ENCODE results near the gene PIGN. TPM values are rescaled to one million over a fixed set of nuclear protein-coding genes. Genes with fewer than 3 reads are reported as not detected.
"Not testable (repeated sequence)": the region's sequence is repeated elsewhere in the genome, so short reads cannot be mapped to it uniquely, and the experiment has no call there.

PIGN gene
- total RNA-seq, 1 experiment from 2014 or later = 30.8 TPM

DNA sequence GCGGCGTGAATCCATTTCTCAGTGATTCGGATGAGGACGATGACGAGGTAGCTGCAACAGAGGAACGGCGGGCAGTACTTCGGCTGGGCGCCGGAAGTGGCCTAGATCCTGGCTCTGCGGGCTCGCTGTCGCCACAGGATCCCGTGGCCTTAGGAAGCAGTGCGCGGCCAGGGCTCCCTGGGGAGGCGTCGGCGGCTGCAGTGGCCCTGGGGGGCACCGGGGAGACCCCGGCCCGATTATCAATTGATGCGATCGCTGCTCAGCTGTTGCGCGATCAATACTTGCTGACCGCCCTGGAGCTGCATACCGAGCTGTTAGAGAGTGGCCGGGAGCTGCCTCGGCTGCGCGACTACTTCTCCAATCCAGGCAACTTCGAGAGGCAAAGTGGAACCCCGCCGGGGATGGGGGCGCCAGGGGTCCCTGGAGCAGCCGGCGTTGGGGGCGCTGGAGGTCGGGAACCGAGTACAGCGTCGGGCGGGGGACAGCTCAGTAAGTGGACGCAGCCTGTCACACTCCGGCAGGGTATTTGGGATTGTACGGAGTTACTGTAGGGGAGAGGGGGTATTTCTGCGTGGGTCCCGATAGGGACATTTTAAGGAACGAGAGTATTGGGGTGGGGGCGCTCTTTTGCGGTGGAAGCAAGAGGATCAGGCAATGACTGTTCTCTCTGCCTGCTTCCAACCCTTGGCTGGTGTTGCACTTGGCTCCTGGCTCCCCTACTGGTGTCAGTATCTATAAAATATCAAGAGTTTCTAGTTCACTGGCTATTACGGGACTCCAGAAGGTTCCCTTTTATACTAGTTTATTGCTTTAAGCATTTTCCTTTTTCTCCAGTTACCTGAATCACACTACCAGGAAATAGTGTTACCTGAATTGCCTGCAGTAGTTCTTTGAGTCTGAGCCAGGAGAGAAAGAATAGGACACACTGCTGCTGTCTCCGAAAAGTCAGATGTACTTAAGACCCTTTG is 971 bp upstream of the PIGN start:
- DNase-seq (ENCODE audit: low spot score) = peak; percentile 39
- in situ Hi-C loops (cut with HindIII; ENCODE audit: low sequenced_read_pairs) = no loop called here

DNA sequence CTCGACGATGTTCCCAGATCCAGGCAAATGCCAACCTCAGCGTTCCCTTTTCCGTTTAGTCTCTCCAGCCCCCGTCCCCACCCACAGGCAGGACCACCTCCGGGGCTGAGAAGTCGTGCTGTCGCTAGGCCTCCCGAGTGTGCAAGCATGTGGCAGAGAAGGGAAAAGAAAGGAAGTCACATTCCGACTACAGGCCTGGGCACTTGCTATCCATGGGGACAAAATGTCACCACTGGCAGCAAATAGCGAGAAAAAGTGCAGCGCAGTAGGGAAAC is 420 bp downstream of the PIGN start:
- in situ Hi-C loops (cut with HindIII; ENCODE audit: low sequenced_read_pairs) = no loop called here

DNA sequence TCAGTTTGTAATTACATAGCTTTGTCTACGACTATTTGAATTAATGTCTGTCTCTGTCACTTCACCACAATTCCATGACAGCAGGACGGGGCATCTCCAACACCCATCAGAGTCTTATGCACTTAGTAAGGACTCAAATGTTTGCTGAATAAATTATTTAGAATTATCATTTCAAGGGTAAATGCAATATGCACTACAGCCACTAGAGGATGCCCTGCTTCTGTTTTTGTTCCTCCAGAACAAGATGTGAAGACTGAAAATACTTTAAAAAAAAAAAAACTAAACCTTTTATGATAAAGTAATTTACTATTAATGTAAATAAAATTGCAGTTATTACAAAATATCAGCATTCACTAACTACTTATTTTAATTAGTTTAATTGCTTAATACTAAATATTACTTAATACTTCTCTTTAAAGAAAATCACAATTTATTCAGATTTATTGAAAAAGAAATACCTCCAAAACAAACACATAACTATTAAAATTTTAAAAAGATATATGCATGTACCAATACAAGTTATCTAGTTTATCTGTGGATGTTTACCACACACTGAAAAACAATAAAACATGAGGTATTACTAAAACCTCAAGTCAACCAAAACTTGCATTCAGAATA is 3.2 kb downstream of the PIGN start:
- peak; percentile 63 for DNase-seq (ENCODE audit: low spot score)
- in situ Hi-C loops (cut with HindIII; ENCODE audit: low sequenced_read_pairs) = no loop called here

More for the DNA sequence above, 420 bp downstream of the PIGN start:
- no peak for DNase-seq (ENCODE audit: low spot score)

DNA sequence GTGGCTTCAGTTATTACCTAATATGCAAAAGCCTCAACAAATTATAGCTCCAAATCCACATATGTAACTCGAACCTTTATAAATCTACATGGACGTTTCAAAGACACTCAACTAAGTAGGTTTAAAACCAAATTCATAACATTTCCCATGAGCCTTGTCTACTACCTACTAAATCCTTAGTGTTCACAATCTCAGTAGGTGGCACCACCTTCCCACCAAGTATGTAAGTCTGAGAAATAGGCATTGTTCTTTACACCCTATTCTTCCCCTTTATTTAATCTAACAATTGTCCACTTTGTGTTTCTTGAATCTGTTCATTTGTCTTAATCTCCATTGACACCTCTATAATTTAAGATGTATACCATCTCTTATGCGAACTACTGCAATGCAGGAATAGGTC is 4.6 kb downstream of the PIGN start:
- in situ Hi-C loops (cut with HindIII; ENCODE audit: low sequenced_read_pairs) = no loop called here
- DNase-seq (ENCODE audit: low spot score) = no peak

DNA sequence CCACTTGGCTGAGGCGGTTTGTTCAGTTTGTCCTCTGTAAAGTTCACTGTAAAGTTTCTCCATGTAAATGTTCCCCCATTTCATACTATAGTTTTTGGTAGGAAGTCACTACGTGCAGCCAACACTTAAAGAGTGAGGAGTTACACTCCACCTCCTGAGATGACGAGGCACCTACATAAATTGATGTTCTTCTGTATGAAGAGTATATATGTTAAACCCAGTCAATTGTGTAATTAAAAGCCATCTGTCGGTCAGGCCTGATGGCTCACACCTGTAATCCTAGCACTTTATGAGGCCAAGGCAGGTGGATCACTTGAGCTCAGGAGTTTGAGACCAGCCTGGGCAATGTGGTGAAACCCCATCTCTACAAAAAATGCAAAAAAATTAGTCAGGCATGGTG is 7.6 kb downstream of the PIGN start:
- in situ Hi-C loops (cut with HindIII; ENCODE audit: low sequenced_read_pairs) = no loop called here
- DNase-seq (ENCODE audit: low spot score) = no peak

DNA sequence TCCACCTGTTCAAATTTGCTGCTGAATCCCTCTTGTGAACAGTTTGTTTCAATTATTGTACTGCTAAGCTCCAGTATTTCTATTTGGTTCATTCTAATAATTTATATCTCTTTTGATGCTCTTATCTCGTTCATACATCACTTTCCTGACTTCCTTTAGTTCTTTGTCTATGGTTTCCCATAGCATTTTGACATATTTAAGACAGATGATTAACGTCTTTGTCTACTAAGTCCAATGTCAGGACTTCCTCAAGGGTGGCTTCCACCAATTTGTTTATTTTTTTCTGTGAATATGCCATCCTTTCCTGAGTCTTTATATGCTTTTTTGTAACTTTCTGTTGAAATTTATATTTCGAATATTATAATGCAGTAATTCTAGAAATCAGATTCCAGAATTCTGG is 9.6 kb downstream of the PIGN start:
- no peak for DNase-seq (ENCODE audit: low spot score)
- in situ Hi-C loops (cut with HindIII; ENCODE audit: low sequenced_read_pairs) = no loop called here

DNA sequence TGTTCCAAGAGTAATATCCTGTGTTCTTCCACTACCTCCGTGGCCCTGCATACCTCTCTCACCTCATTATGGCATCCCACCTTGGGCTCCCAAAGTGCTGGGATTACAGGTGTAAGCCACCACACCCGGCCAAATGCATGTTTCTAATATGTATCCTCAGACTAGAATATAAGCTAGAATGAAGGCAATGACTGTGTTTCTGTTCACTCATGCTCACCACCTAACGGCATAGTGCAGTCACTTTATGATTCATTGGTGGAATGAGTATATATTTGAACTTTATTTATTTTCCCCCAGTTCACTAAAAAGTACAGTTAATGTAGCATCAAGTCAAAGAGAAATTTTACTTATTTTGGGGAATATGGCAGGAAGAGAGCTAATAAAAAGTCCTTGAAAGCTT is 11.3 kb downstream of the PIGN start:
- no peak for DNase-seq (ENCODE audit: low spot score)
- in situ Hi-C loops (cut with HindIII; ENCODE audit: low sequenced_read_pairs) = no loop called here

DNA sequence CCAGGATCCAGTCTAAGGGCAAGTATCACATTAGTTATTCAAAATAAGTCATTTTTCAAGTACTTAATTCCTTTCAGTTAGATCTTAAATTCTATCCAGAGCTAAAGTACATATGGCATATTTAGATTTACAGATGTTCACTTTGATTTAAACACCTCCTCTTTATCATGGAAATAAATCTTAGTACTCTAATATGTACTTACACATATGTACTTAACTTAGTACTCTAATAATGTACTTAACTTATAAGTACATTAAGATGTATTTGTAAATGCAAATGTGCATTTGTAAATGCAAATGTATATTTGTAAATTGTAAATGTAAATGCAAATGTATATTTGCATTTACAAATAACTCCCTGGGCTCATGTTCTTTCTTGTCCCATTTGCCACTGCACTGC is 14.6 kb downstream of the PIGN start:
- no peak for DNase-seq (ENCODE audit: low spot score)
- in situ Hi-C loops (cut with HindIII; ENCODE audit: low sequenced_read_pairs) = no loop called here

DNA sequence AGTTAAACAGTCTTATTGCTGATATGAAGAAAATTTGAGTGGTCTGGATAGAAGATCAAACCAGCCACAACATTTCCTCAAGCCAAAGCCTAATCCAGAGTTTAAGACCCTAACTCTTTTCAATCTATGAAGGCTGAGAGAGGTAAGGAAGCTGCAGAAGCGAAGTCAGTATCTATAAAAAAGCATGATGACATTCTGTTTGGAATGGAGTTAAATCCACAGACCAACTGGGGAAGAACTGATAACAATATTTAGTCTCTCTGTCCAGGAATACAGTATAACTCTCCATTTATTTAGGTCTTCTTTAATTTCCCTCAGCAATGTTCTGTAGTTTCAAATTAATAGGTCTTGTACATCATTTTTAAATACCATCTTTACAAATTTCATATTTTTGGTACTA is 16.0 kb downstream of the PIGN start:
- DNase-seq (ENCODE audit: low spot score) = no peak
- in situ Hi-C loops (cut with HindIII; ENCODE audit: low sequenced_read_pairs) = no loop called here

DNA sequence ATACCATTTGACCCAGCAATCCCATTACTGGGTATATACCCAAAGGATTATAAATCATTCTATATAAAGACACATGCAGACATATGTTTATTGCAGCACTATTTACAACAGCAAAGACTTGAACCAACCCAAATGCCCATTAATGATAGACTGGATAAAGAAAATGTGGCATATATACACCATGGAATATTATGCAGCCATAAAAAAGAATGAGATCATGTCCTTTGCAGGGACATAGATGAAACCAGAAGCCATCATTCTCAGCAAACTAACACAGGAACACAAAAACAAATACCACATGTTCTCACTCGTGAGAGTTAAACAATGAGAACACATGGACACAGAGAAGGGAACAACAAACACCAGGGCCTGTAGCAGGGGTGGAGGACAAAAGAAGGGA is 20.3 kb downstream of the PIGN start:
- DNase-seq (ENCODE audit: low spot score); in situ Hi-C loops (cut with HindIII; ENCODE audit: low sequenced_read_pairs): not testable (repeated sequence)

DNA sequence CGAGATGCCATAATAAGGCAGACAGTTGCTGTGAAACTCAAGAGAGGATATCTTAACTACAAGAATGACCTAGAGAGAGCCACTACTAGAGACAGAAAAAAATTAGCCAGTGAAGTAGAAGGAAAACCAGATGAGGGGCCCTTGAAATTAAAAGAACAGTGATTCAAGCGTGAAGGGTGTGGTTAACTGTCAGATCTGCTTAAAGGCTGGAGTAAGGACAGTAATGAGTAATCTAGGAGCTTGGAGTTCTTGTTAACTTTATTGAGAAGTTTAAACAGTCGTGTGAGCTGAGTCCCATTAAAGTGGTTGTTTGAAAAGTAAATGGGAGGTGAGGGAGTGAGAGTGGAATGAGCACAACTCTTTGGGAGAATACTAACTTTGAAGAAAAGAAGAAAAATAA is 21.3 kb downstream of the PIGN start:
- DNase-seq (ENCODE audit: low spot score) = no peak
- in situ Hi-C loops (cut with HindIII; ENCODE audit: low sequenced_read_pairs) = no loop called here

DNA sequence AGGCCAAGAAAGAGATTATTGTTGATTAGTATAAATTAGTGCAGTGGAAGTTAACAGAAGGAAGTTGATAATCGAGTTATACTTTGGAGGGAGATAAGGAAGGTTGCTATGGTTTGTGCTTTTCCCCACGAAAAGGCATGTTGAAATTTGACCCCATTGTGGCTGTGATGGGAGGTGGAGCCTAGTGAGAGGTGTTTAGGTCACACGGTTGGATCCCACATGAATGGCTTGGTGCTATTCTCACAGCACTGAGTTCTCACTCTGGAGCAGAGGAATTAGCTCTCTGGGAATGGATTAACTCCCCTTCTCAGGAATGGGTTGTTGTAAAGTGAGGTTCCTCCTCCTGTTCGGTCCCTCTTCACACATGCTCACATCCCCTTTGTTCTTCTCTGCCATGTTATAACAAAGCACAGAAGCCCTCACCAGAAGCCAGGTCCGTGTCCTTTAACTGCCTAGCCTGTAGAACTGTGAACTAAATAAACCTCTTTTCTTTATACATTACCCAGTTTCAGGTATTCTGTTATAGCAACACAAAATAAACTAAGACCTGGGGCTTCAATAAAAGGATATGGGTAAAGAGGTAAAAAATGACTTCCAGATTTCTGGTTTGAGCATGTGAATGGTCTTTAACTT is 21.9 kb downstream of the PIGN start:
- in situ Hi-C loops (cut with HindIII; ENCODE audit: low sequenced_read_pairs) = no loop called here
- DNase-seq (ENCODE audit: low spot score) = no peak

DNA sequence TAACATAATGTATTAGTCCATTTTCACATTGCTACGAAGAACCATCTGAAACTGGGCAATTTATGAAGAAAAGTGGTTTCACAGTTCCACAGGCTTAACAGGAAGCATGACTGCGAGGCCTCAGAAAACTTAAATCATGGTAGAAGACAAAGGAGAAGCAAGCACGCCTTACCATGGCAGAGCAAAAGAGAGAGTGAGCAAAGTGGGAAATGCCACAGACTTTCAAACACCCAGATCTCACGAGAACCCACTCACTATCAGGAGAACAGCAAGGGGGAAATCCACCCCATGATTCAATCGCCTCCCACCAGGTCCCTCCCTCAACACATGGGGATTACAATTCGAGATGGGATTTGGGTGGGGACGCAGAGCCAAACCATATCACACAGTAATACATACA is 22.5 kb downstream of the PIGN start:
- no peak for DNase-seq (ENCODE audit: low spot score)
- in situ Hi-C loops (cut with HindIII; ENCODE audit: low sequenced_read_pairs) = no loop called here

DNA sequence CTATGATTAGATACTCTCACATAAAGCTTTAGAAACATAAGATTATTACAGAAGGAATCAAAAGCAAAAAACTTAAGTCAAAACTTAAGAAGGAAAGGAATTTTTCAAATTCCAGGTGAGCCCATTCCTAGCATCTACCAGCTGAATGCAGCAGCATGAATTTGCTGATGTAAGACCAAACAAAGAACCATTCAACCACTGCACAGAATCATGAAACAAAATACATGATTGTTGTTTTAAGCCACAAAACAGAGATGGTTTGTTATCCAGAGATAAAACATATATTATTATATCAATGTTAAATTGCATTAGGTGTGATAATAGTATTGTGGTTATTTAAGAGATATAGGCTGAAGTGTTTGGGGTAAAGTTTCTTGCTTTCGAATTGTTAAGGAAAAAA is 29.0 kb downstream of the PIGN start:
- in situ Hi-C loops (cut with HindIII; ENCODE audit: low sequenced_read_pairs) = no loop called here
- no peak for DNase-seq (ENCODE audit: low spot score)

DNA sequence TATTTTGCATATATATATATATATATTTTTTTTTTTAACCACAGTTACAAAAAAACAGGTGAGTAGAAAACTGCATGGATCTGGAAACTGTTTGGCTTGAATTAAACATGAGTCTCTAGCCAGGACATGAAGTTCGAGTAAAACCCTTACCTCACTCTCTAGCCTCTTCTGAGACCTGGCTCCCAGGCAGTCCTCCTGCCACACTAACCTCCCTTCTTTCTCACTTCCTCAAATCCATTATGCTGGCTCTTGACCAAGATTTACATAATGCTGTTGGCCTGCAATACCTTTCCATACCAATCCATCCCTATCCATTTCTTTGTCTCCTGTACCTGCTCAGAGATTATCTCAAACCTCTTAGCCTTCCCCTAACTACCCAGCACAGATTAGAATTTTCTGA is 34.0 kb downstream of the PIGN start:
- no peak for DNase-seq (ENCODE audit: low spot score)
- in situ Hi-C loops (cut with HindIII; ENCODE audit: low sequenced_read_pairs) = no loop called here

DNA sequence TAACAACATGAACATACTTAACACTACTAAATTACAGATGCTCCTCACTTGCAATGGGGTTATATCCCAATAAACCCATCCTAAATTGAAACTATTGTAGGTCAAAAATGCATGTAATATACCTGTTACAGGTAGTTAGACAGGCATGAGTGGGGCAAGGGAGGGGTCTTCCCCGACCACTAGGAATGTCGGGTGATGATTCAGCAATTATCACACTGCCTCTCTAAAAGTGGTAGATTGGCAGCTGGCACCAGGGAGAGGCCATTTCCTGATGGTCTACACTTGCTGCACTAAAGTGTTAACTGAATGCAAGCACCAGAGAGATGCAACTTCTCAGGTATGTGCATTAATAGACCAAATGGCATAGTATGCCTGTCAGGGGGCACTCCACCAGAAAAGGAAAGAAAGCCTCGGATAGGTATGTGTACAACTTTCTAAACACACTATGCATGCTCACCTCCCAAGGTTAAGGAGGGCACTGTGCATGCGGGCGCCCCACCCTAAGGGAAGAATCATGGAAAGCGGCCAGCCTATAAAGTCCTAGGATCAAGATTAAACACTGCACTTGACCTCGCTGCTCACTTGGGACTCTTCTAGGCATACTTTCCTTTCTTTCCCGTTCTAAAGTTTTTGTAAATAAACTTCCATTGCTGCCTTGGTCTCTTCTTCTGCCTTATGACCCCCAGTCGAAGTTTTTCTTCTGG is 35.6 kb downstream of the PIGN start:
- in situ Hi-C loops (cut with HindIII; ENCODE audit: low sequenced_read_pairs) = no loop called here
- no peak for DNase-seq (ENCODE audit: low spot score)

DNA sequence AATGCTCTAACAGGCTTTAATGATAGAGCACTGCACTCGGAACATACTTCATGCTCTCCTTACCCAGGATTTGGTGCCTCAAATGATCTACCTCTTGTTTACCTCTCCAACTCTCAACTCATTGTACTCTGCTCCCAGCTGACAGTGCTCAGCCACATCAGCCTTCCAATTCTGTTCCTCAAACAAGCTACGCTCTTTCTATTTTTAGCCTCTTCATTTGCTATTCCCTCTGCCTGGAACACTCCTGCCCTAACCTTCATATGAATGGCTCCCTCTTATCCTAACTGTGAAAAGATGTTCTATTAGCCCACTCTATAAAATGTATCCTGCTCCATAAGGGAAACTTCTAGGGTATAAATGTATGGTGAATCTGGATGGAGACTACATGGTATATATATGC is 42.5 kb downstream of the PIGN start:
- no peak for DNase-seq (ENCODE audit: low spot score)
- in situ Hi-C loops (cut with HindIII; ENCODE audit: low sequenced_read_pairs) = no loop called here

DNA sequence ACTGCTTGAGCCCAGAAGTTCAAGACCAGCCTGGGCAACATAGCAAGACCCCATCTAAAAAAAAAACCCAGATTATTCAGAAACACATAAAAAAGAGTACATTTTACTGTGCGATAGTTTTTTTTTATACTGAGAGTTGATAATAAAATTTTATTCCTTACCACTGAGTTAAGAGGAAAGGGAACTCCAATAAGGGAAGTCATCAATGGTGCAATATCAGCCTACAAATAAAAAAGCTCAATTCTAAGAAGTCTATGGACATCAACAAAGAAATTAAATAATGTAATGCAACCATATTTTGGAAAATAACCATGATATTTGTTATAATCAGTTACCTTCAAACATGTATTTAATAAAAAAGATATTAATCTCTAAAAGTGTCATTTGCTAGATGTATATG is 46.6 kb downstream of the PIGN start:
- in situ Hi-C loops (cut with HindIII; ENCODE audit: low sequenced_read_pairs) = no loop called here
- DNase-seq (ENCODE audit: low spot score) = no peak

DNA sequence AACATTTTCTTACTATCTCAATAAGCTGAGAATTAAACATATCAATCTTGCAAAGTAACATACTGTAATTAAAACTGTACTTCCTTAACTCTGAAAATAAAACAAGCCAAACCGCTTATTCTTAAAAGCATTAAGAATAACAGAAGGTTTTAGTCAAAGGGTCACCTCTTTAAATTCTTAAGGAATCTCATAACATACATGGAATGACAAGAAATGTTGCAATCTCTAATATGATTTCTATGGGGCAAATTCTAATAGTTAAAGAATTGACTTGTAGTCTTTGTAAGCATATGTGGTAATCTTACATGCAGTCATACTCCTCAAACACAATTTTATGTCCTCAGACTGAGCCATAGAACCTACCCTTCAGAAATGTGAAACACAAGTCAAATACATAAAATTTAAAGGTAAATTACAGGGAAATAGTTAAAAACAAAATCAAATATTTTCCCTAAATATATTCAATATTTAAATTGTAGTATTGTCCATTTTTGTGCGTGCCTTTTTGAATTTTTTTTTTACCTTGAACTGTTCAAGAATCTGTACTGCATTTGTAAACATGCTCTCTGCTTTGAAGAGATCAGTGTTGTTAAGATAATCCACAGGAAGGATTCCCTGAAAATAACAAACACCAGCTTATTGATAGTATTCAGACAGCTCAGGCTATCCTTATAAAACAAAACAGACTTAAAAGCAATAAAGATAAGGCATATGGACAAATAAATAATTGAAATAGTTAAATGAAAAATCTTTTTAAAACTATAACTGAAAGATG is 48.2 kb downstream of the PIGN start:
- in situ Hi-C loops (cut with HindIII; ENCODE audit: low sequenced_read_pairs) = no loop called here
- DNase-seq (ENCODE audit: low spot score) = no peak
